H1 (cell line): ENCODE measurements around the gene TBC1D4. TPM values are rescaled to one million over a fixed set of nuclear protein-coding genes. Genes with fewer than 3 reads are reported as not detected.

Experiments
- CTCF ChIA-PET: fragments of 300-600 bp; sonication (Branson Sonifier 250); formaldehyde crosslinking; loops from one replicate; lab custom pipeline; 2021; ENCODE audit not compliant: partially characterized antibody; lab: Charles Lee
- POLR2A ChIA-PET: fragments of 300-600 bp; sonication (Branson Sonifier 250); formaldehyde crosslinking; loops from one replicate; lab custom pipeline; 2021; ENCODE audit warnings: inconsistent platforms; ENCODE audit not compliant: partially characterized antibody; lab: Charles Lee
- DNase-seq, 2 experiments: peaks; one replicate each; pipeline versions ENCODE4 v3.0.0 to v3.0.0-alpha.2; 2010 to 2022; ENCODE audit warnings: low spot score in 2 of 2, low read depth in 1 of 2, mixed read lengths in 1 of 2
- FAIRE-seq: peaks from 2 replicates; lab custom pipeline; 2011; peaks lifted over from hg19 to GRCh38; lab: Jason Lieb, UNC
- H2AFZ ChIP-seq: 2 replicates; pipeline ENCODE4 v1.8.1; 2012; ENCODE audit warnings: low read length, inconsistent platforms
- H2AK5ac ChIP-seq: 2 replicates; pipeline ENCODE4 v1.6.1; 2013; ENCODE audit warnings: low read depth, low read length
- H2BK120ac ChIP-seq: replicated peaks from 2 replicates; pipeline ENCODE3; 2013; ENCODE audit warnings: low read depth, low read length, inconsistent platforms
- H2BK12ac ChIP-seq: 2 replicates; pipeline ENCODE4 v1.6.1; 2013; ENCODE audit warnings: low read depth, low read length
- H2BK15ac ChIP-seq: 2 replicates; pipeline ENCODE4 v1.6.1; 2013; ENCODE audit warnings: low read length
- H2BK20ac ChIP-seq: 2 replicates; pipeline ENCODE4 v1.6.1; 2013; ENCODE audit warnings: low read length
- H2BK5ac ChIP-seq: 2 replicates; pipeline ENCODE4 v1.6.1; 2013; ENCODE audit warnings: low read depth, low read length
- H3K14ac ChIP-seq: 2 replicates; pipeline ENCODE4 v1.6.1; 2013; ENCODE audit warnings: inconsistent platforms; ENCODE audit not compliant: insufficient read length
- H3K18ac ChIP-seq: 2 replicates; pipeline ENCODE4 v1.6.1; 2013; ENCODE audit warnings: low read length; ENCODE audit errors: extremely low read depth
- H3K23ac ChIP-seq: 2 replicates; pipeline ENCODE4 v1.6.1; 2013; ENCODE audit warnings: inconsistent platforms; ENCODE audit not compliant: insufficient read length
- H3K23me2 ChIP-seq: 2 replicates; pipeline ENCODE4 v1.6.1; 2013; ENCODE audit warnings: low read depth, low read length
- H3K27ac ChIP-seq: 2 replicates; pipeline ENCODE4 v1.6.1; 2011; ENCODE audit warnings: low read depth, low read length, inconsistent platforms
- H3K27me3 ChIP-seq, 4 experiments: replicated peaks in 1 of 4; 1 replicate in 1 of 4; 2 replicates in 3 of 4; pipeline versions ENCODE4 v1.6.1 to v1.8.1; 2011 to 2013; ENCODE audit warnings: low read length in 3 of 4, mild to moderate bottlenecking in 3 of 4, inconsistent platforms in 2 of 4, mixed read lengths in 2 of 4, moderate library complexity in 1 of 4; ENCODE audit not compliant: control insufficient read depth in 3 of 4, insufficient read depth in 3 of 4; ENCODE audit errors: extremely low read depth in 1 of 4
- H3K36me3 ChIP-seq, 4 experiments: 2 replicates each; pipeline versions ENCODE4 v1.6.1 to v1.8.1; 2011 to 2013; ENCODE audit warnings: mild to moderate bottlenecking in 4 of 4, low read length in 3 of 4, moderate library complexity in 2 of 4, control low read depth in 1 of 4, inconsistent platforms in 1 of 4; ENCODE audit not compliant: insufficient read depth in 4 of 4, control insufficient read depth in 2 of 4
- H3K4ac ChIP-seq: replicated peaks from 2 replicates; pipeline ENCODE3; 2013; ENCODE audit warnings: low read length, low read depth, mixed read lengths, inconsistent platforms; ENCODE audit not compliant: insufficient read length
- H3K4me1 ChIP-seq, 4 experiments: replicated peaks in 1 of 4; 1 replicate in 1 of 4; 2 replicates in 3 of 4; pipeline versions ENCODE4 v1.6.1 to v1.8.1; 2011 to 2013; ENCODE audit warnings: low read length in 3 of 4, inconsistent platforms in 2 of 4, mixed read lengths in 1 of 4; ENCODE audit not compliant: insufficient read depth in 4 of 4, control insufficient read depth in 3 of 4
- H3K4me2 ChIP-seq, 2 experiments: 2 replicates each; pipeline versions ENCODE4 v1.6.1 to v1.8.1; 2011 to 2013; ENCODE audit warnings: low read depth in 2 of 2, low read length in 2 of 2, control low read depth in 1 of 2, inconsistent platforms in 1 of 2, mild to moderate bottlenecking in 1 of 2; ENCODE audit not compliant: insufficient read depth in 1 of 2
- H3K4me3 ChIP-seq, 4 experiments: fragments of 200-600, 300-600 bp in 1 of 4; sonication (generic), shearing (Covaris generic), sonication (Bioruptor Twin) in 1 of 4; 2 replicates each; pipeline versions ENCODE4 v1.5.1 to v1.8.1; 2011 to 2016; ENCODE audit warnings: low read length in 4 of 4, low read depth in 3 of 4, control low read depth in 2 of 4, inconsistent platforms in 2 of 4, mild to moderate bottlenecking in 2 of 4, mixed read lengths in 1 of 4, moderate library complexity in 1 of 4; ENCODE audit not compliant: insufficient read depth in 2 of 4; ENCODE audit errors: extremely low read depth in 1 of 4
- H3K56ac ChIP-seq: replicated peaks from 2 replicates; pipeline ENCODE3; 2013; ENCODE audit warnings: low read depth, mild to moderate bottlenecking, mixed read lengths, low read length, inconsistent platforms; ENCODE audit not compliant: insufficient read length
- H3K79me1 ChIP-seq: 2 replicates; pipeline ENCODE4 v1.6.1; 2013; ENCODE audit warnings: low read depth, low read length, control low read depth
- H3K79me2 ChIP-seq, 2 experiments: 2 replicates each; pipeline versions ENCODE4 v1.6.1 to v1.8.1; 2012 to 2013; ENCODE audit warnings: low read length in 2 of 2, mild to moderate bottlenecking in 2 of 2, inconsistent platforms in 1 of 2; ENCODE audit not compliant: insufficient read depth in 2 of 2, control insufficient read depth in 1 of 2
- H3K9ac ChIP-seq, 4 experiments: replicated peaks in 1 of 4; 1 replicate in 1 of 4; 2 replicates in 3 of 4; pipeline versions ENCODE4 v1.6.1 to v1.8.1; 2011 to 2013; ENCODE audit warnings: low read depth in 3 of 4, low read length in 3 of 4, control low read depth in 2 of 4, mild to moderate bottlenecking in 2 of 4, moderate library complexity in 2 of 4, inconsistent platforms in 1 of 4; ENCODE audit errors: extremely low read depth in 1 of 4
- H3K9me3 ChIP-seq, 2 experiments: 2 replicates each; pipeline versions ENCODE4 v1.6.1 to v1.8.1; 2012 to 2013; ENCODE audit warnings: mild to moderate bottlenecking in 2 of 2, moderate library complexity in 2 of 2, control low read depth in 1 of 2, inconsistent platforms in 1 of 2, low read depth in 1 of 2, low read length in 1 of 2, mixed read lengths in 1 of 2; ENCODE audit not compliant: insufficient read depth in 2 of 2
- H4K20me1 ChIP-seq, 2 experiments: replicated peaks in 1 of 2; 2 replicates each; pipeline versions ENCODE3 to v1.8.1; 2011 to 2013; ENCODE audit warnings: inconsistent platforms in 2 of 2, low read length in 2 of 2, mild to moderate bottlenecking in 1 of 2; ENCODE audit not compliant: insufficient read depth in 2 of 2, control insufficient read depth in 1 of 2
- H4K5ac ChIP-seq: 2 replicates; pipeline ENCODE4 v1.6.1; 2013; ENCODE audit warnings: low read length, low read depth, mixed read lengths, inconsistent platforms; ENCODE audit not compliant: insufficient read length
- H4K8ac ChIP-seq: 2 replicates; pipeline ENCODE4 v1.8.0; 2013; ENCODE audit warnings: mild to moderate bottlenecking, moderate library complexity, low read length, inconsistent platforms; ENCODE audit not compliant: insufficient read depth; ENCODE audit errors: extremely low read depth
- H4K91ac ChIP-seq: replicated peaks from 2 replicates; pipeline ENCODE3; 2013; ENCODE audit warnings: low read length, mixed read lengths, inconsistent platforms; ENCODE audit not compliant: insufficient read length
- BCL11A ChIP-seq, 2 experiments: IDR thresholded peaks; one replicate each; pipeline ENCODE4 v1.6.1; 2011; ENCODE audit warnings: low read depth in 2 of 2, low read length in 2 of 2, mild to moderate bottlenecking in 2 of 2
- BRCA1 ChIP-seq: IDR thresholded peaks from 2 replicates; pipeline ENCODE4 v1.6.1; 2012; ENCODE audit warnings: low read depth, low read length, improper control_type of control experiment
- CEBPB ChIP-seq: IDR thresholded peaks from 2 replicates; pipeline ENCODE4 v1.6.1; 2012; ENCODE audit warnings: low read depth, low read length
- CHD2 ChIP-seq: IDR thresholded peaks from 2 replicates; pipeline ENCODE4 v1.6.1; 2012; ENCODE audit warnings: low read length, improper control_type of control experiment
- GABPA ChIP-seq: IDR thresholded peaks from 2 replicates; pipeline ENCODE4 v1.6.1; 2011; ENCODE audit warnings: mild to moderate bottlenecking, low read length, moderate library complexity, borderline replicate concordance; ENCODE audit not compliant: insufficient read depth
- NRF1 ChIP-seq: IDR thresholded peaks from 2 replicates; pipeline ENCODE4 v1.6.1; 2011; ENCODE audit warnings: mild to moderate bottlenecking, low read depth, low read length, improper control_type of control experiment
- RAD21 ChIP-seq, 2 experiments: IDR thresholded peaks in 1 of 2; conservative IDR thresholded peaks in 1 of 2; 2 replicates each; pipeline ENCODE4 v1.6.1; 2011; ENCODE audit warnings: low read depth in 2 of 2, low read length in 2 of 2, improper control_type of control experiment in 1 of 2, inconsistent platforms in 1 of 2, mild to moderate bottlenecking in 1 of 2, moderate library complexity in 1 of 2
- RFX5 ChIP-seq: IDR thresholded peaks from 2 replicates; pipeline ENCODE4 v1.6.1; 2011; ENCODE audit warnings: low read depth, low read length, improper control_type of control experiment, borderline replicate concordance
- RNF2 ChIP-seq: fragments of 200-900, 300-1000 bp; sonication (generic); IDR thresholded peaks from 2 replicates; pipeline ENCODE4 v1.7.1; 2016; ENCODE audit warnings: borderline replicate concordance, low read depth, mild to moderate bottlenecking, antibody characterized with exemption, low read length; ENCODE audit not compliant: poor library complexity, severe bottlenecking; ENCODE audit errors: missing control alignments
- SP1 ChIP-seq: IDR thresholded peaks from 2 replicates; pipeline ENCODE4 v1.6.1; 2011; ENCODE audit warnings: low read depth, low read length
- WGBS, 2 experiments: shearing (Covaris generic) in 1 of 2; methylation state at CpG; one replicate each; pipeline versions ENCODE4 v1.1.6 to v1.1.7; 2013 to 2015; ENCODE audit warnings: low lambda C conversion rate in 2 of 2, mixed read lengths in 2 of 2, inconsistent platforms in 1 of 2, low coverage in 1 of 2, missing lambda C conversion rate in 1 of 2; ENCODE audit not compliant: insufficient replicate concordance in 2 of 2, insufficient coverage in 1 of 2, insufficient read length in 1 of 2; ENCODE audit errors: extremely low coverage in 1 of 2, missing lambda C conversion rate in 1 of 2; 5-methylcytosine and 5-hydroxymethylcytosine counted together
- polyA plus RNA-seq, 7 experiments: library from polyadenylated mRNA; depleted of rRNA in 3 of 7; stranded (reverse) in 5 of 7; unstranded in 2 of 7; fragments of >200 nt in 5 of 7; fragments of 200-250 nt in 2 of 7; gene quantifications; 1 replicate in 5 of 7; 2 replicates in 1 of 7; 4 replicates in 1 of 7; pipeline versions ENCODE4 v1.2.1 to v1.2.3, GENCODE V29; 2011 to 2013; ENCODE audit warnings: missing spikeins in 2 of 7, mixed read lengths in 2 of 7
- total RNA-seq: library from RNA; stranded (reverse); fragmentation: NEBNext Ultra II Directional; extraction: Animal tissue kit (Norgen Biotek cat#: 25700); gene quantifications from 2 replicates; pipeline ENCODE4 v1.2.1, GENCODE V29; 2021
- TF ChIP-seq, protein P1 (sequence below): IDR thresholded peaks from 2 replicates; pipeline ENCODE4 v1.6.1; 2012; ENCODE audit warnings: inconsistent platforms

Gene TBC1D4
- total and polyA plus RNA-seq, 2 of the 8 experiments (the other 6 are each of a cell fraction or from before 2014, with no cell fraction given): 16.7 to 39.0 TPM

- Histone ChIP-seq H3K79me1 (no peaks in the 10 kb centered on the region), H3K4me3 (no peak overlapping the region), H3K56ac (no peak overlapping the region), H4K5ac (no peak overlapping the region), H2BK5ac (no peak overlapping the region), H2BK12ac (no peak overlapping the region), H2BK120ac (no peak overlapping the region), H3K4me1 (no peaks in the 10 kb centered on the region), H3K27ac (no peak overlapping the region), H3K27me3 (no peaks in the 10 kb centered on the region), H3K4ac (no peak overlapping the region), H3K9ac (no peak overlapping the region), H3K14ac (no peak overlapping the region), H2AK5ac (no peak overlapping the region), H2BK20ac (no peak overlapping the region), H4K8ac (no peak overlapping the region), H2AFZ (no peak overlapping the region; the same call in 1 of the 2 replicates), H4K20me1 (no peaks in the 10 kb centered on the region), H3K36me3 (no peaks in the 10 kb centered on the region), H3K18ac (no peak overlapping the region), H3K23me2 (no peaks in the 10 kb centered on the region; the same call in 1 of the 2 replicates), H3K9me3 (no peaks in the 10 kb centered on the region), H4K91ac (no peak overlapping the region), H3K23ac (no peak overlapping the region), H3K79me2 (no peaks in the 10 kb centered on the region), H2BK15ac (no peak overlapping the region), H3K4me2 (no peak overlapping the region)
- FAIRE-seq: no peak
- ChIA-PET POLR2A (no interaction called here), CTCF (interaction anchor here (0.6 to 1.4 kb wide), 4 partner anchors 8 to 358 kb away, joined by 3 to 5 read pairs (median 4); no protein-coding TSS in a partner anchor)
- TF ChIP-seq NRF1 (no peak), BCL11A (IDR thresholded peaks at IDR 0.05; ENCODE audit: low read depth in 2 of 2, low read length in 2 of 2) (no peak), CHD2 (no peak), RNF2 (no peak), CEBPB (no peak), SP1 (no peak), BRCA1 (no peak), RAD21 (IDR thresholded peaks at IDR 0.05 in 1 of 2, conservative IDR thresholded peaks at IDR 0.05 in 1 of 2; ENCODE audit: low read depth in 2 of 2, low read length in 2 of 2) (no peak), RFX5 (no peak), GABPA (no peak)
- TF ChIP-seq, protein P1, sequence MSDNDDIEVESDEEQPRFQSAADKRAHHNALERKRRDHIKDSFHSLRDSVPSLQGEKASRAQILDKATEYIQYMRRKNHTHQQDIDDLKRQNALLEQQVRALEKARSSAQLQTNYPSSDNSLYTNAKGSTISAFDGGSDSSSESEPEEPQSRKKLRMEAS: no peak
- no peak for DNase-seq
- WGBS, 2 experiments: 95% methylated on average over 3 of the region's 3 CpGs; no CpG with 5 or more reads in 1 of the 2 experiments
Measured at GRCh38 chr13:75512253-75512652, 30.3 kb upstream of the TBC1D4 start.
